Vagina (tissue), 1 donor: ENCODE results near the gene SPRYD4. TPM values are rescaled to one million over a fixed set of nuclear protein-coding genes. Genes with fewer than 3 reads are reported as not detected.

Experiments used
- total RNA-seq: library from RNA; depleted of rRNA; stranded (reverse); fragments of >200 nt; gene quantifications from one replicate; pipeline ENCODE4 v1.2.3, GENCODE V29; 2016

Gene SPRYD4
- total RNA-seq, 1 donor from 2014 or later = 1.7 TPM

Other genes with a start within 250 kb of the SPRYD4 start
- 79.6 TPM for gene RNF41, start 246.7 kb upstream of the SPRYD4 start, total RNA-seq
- 20.4 TPM for gene NABP2, start 244.2 kb upstream of the SPRYD4 start, total RNA-seq
- gene SLC39A5, start 238.5 kb upstream of the SPRYD4 start, total RNA-seq = not detected
- 22.6 TPM for gene ANKRD52, start 210.2 kb upstream of the SPRYD4 start, total RNA-seq
- gene COQ10A, start 201.6 kb upstream of the SPRYD4 start, total RNA-seq = 10.1 TPM
- gene CS, start 168.2 kb upstream of the SPRYD4 start, total RNA-seq = 140 TPM
- gene CNPY2, start 152.6 kb upstream of the SPRYD4 start, total RNA-seq = 65.6 TPM
- gene PAN2, start 134.6 kb upstream of the SPRYD4 start, total RNA-seq = 37.6 TPM
- gene IL23A, start 129.7 kb upstream of the SPRYD4 start, total RNA-seq = not detected
- 109 TPM for gene STAT2, start 108.5 kb upstream of the SPRYD4 start, total RNA-seq
- gene APOF, start 105.7 kb upstream of the SPRYD4 start, total RNA-seq = not detected
- gene TIMELESS, start 19.2 kb upstream of the SPRYD4 start, total RNA-seq = 6.1 TPM
- not detected for gene MIP, start 13.9 kb upstream of the SPRYD4 start, total RNA-seq
- gene GLS2, start 19.6 kb downstream of the SPRYD4 start, total RNA-seq = 5.2 TPM
- gene RBMS2, start 53.2 kb downstream of the SPRYD4 start, total RNA-seq = 20.6 TPM
- 92.8 TPM for gene BAZ2A, start 161.7 kb downstream of the SPRYD4 start, total RNA-seq
- gene ATP5F1B, start 177.4 kb downstream of the SPRYD4 start, total RNA-seq = 405 TPM
- gene PTGES3, start 219.7 kb downstream of the SPRYD4 start, total RNA-seq = 81.0 TPM